ENCODE measurements around the gene ZNF320. TPM values are rescaled to one million over a fixed set of nuclear protein-coding genes. Genes with fewer than 3 reads are reported as not detected.
A peak's percentile ranks its signal among the peaks of the same experiment; 100 is the strongest.

ZNF320 gene
- total and polyA plus RNA-seq, 9 of the 15 experiments (the other 6 are each of a cell fraction or from before 2014, with no cell fraction given), result 5.4 to 25.6 (median 11.7) TPM

- TF ChIP-seq, protein P1, sequence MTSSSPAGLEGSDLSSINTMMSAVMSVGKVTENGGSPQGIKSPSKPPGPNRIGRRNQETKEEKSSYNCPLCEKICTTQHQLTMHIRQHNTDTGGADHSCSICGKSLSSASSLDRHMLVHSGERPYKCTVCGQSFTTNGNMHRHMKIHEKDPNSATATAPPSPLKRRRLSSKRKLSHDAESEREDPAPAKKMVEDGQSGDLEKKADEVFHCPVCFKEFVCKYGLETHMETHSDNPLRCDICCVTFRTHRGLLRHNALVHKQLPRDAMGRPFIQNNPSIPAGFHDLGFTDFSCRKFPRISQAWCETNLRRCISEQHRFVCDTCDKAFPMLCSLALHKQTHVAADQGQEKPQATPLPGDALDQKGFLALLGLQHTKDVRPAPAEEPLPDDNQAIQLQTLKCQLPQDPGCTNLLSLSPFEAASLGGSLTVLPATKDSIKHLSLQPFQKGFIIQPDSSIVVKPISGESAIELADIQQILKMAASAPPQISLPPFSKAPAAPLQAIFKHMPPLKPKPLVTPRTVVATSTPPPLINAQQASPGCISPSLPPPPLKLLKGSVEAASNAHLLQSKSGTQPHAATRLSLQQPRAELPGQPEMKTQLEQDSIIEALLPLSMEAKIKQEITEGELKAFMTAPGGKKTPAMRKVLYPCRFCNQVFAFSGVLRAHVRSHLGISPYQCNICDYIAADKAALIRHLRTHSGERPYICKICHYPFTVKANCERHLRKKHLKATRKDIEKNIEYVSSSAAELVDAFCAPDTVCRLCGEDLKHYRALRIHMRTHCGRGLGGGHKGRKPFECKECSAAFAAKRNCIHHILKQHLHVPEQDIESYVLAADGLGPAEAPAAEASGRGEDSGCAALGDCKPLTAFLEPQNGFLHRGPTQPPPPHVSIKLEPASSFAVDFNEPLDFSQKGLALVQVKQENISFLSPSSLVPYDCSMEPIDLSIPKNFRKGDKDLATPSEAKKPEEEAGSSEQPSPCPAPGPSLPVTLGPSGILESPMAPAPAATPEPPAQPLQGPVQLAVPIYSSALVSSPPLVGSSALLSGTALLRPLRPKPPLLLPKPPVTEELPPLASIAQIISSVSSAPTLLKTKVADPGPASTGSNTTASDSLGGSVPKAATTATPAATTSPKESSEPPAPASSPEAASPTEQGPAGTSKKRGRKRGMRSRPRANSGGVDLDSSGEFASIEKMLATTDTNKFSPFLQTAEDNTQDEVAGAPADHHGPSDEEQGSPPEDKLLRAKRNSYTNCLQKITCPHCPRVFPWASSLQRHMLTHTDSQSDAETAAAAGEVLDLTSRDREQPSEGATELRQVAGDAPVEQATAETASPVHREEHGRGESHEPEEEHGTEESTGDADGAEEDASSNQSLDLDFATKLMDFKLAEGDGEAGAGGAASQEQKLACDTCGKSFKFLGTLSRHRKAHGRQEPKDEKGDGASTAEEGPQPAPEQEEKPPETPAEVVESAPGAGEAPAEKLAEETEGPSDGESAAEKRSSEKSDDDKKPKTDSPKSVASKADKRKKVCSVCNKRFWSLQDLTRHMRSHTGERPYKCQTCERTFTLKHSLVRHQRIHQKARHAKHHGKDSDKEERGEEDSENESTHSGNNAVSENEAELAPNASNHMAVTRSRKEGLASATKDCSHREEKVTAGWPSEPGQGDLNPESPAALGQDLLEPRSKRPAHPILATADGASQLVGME (CRISPR knock-in tag; IDR thresholded peaks at IDR 0.05), result 0 out of 2 replicates have a peak, but pooled peaks have one; percentile 36
- TF ChIP-seq ESRRA (IDR thresholded peaks at IDR 0.05; ENCODE audit: borderline replicate concordance, low read depth) (peak; percentile 86), MTA2 (IDR thresholded peaks at IDR 0.05; ENCODE audit: low read depth) (no peak), ARID4B (CRISPR knock-in tag; IDR thresholded peaks at IDR 0.05) (peak; percentile 59), LEF1 (IDR thresholded peaks at IDR 0.05) (0 out of 2 replicates have a peak, but pooled peaks have one; percentile 22), ETV1 (tag; conservative IDR thresholded peaks at IDR 0.05; ENCODE audit: low read depth) (peak; percentile 29; the same call in 1 of the 2 replicates), PML (IDR thresholded peaks at IDR 0.05; ENCODE audit: low read length) (peak; percentile 67; the same call in 1 of the 2 replicates), MAZ (CRISPR knock-in tag; conservative IDR thresholded peaks at IDR 0.05 in 1 of 2, IDR thresholded peaks at IDR 0.05 in 1 of 2) (peak in 1 of 2 experiments; percentile 34; a peak in 1 of 4 replicates), HOXB6 (CRISPR knock-in tag; IDR thresholded peaks at IDR 0.05; ENCODE audit: borderline replicate concordance) (no peak), CHD2 (IDR thresholded peaks at IDR 0.05; ENCODE audit: low read depth, low read length) (peak; percentile 77), CREB1 (IDR thresholded peaks at IDR 0.05) (no peak), CREB1 (CRISPR knock-in tag; IDR thresholded peaks at IDR 0.05) (0 out of 2 replicates have a peak, but pooled peaks have one; percentile 8), CBX8 (IDR thresholded peaks at IDR 0.05; ENCODE audit: borderline replicate concordance, extremely low read depth, low read depth, low read length, poor library complexity, severe bottlenecking) (no peak), SMAD3 (CRISPR knock-in tag; conservative IDR thresholded peaks at IDR 0.05) (no peak), TFAP4 (CRISPR knock-in tag; IDR thresholded peaks at IDR 0.05; ENCODE audit: borderline replicate concordance) (peak; percentile 64; the same call in 1 of the 2 replicates), ZNF212 (CRISPR knock-in tag; IDR thresholded peaks at IDR 0.05) (peak; percentile 57; the same call in 1 of the 2 replicates)
Observed at GRCh38 chr19:52897138-52897935, at the start of gene ZNF320 (continued).

Data from K562 (cell line).